GOT3 (cell line): ENCODE data around the gene LARP4.
"Not testable (repeated sequence)": the region's sequence is repeated elsewhere in the genome, so short reads cannot be mapped to it uniquely, and the experiment has no call there.

ENCODE experiments used
- DNase-seq: peaks from one replicate; lab custom pipeline; 2025; ENCODE audit warnings: mixed read lengths; lab: John Stamatoyannopoulos, UW

Gene LARP4

GRCh38 chr12:50400638-50401499 is at the start of gene LARP4:
Gene LARP4 (plus strand): TSS chr12:50400885. CDS start chr12:50401011, 126 bp downstream.
- DNase-seq = peak; percentile 82

GRCh38 chr12:50351120-50352043 is 49.3 kb upstream of the LARP4 start:
- no peak for DNase-seq

- DNase-seq = no peak
Measured at GRCh38 chr12:50353404-50353803, 47.3 kb upstream of the LARP4 start.

DNA sequence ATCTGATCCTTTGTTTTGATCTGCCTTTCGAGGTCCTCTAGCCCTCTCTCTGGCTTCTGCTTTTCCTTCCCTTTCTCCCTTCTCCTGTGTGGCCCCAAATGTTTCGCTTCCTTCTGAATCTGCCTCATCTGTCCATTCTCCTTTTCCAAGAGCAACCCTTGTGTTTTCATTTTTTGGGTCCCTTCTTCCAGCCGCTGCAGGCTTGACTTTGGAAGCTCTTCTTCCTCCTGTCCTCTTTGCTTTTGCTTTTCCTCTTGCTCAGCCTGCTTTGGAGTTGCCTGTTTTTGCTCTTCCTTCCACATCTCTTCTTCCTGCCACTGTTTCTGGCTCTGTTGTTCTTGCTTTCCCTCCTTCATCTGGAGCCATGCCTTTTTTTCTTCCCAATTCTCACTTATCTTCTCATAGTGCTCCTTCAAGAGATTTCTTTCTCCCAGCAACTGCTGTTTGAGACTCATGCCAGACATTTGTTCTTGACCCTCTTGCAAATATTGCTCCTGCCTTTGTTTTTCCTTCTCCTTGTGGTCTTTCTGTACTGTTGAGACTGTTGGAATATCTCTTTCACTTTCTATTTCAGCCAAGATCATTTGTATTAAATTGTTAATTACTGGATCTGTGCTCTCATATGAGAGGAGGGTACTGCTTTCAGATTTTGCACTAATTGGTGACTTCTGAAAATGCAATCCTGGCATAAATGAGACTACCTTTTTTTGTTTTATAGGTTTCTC is 46.7 kb upstream of the LARP4 start:
- no peak for DNase-seq

- DNase-seq = no peak
Measured at GRCh38 chr12:50354908-50355307, 45.8 kb upstream of the LARP4 start.

- DNase-seq = no peak
Measured at GRCh38 chr12:50355365-50355764, 45.3 kb upstream of the LARP4 start.

DNA sequence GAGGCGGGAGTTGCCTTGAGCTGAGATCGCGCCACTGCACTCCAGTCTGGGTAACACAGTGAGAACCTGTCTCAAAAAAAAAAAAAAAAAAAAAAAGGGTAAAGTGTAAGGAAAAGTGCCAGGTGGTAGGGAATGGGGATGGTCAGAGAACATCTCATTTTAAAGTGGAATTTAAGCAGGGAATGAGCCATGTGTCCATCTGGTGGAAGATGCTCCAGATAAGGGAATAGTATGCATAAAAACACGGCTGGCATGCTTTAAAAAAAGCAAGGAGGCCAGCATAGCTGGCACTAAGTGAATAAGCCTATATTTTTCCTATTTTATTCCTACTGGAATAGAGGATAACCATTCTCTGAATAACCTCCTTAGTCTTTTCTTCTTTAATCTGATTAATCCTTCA is 38.0 kb upstream of the LARP4 start:
- no peak for DNase-seq

DNA sequence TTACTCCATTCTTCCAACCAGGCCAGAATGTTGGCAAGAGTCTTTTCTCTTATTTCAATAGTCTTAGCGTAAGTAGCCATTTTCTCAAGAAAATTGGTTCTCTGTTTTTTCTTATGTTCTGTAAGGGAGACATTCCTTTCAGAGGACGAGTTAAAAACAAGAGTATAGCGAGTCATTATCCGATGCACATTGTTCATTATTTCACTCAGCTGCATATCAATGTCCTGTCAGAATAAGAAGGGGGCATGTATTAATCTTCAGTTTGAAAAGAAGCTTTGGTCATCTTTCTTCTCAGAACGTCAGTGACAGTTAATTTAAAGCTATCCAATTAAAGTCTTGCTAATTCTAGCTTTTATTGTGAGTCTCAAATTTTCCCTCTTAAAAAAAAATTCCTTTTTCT is 37.5 kb upstream of the LARP4 start:
- DNase-seq = no peak

GRCh38 chr12:50365709-50366406 is 34.8 kb upstream of the LARP4 start:
- DNase-seq = no peak

DNA sequence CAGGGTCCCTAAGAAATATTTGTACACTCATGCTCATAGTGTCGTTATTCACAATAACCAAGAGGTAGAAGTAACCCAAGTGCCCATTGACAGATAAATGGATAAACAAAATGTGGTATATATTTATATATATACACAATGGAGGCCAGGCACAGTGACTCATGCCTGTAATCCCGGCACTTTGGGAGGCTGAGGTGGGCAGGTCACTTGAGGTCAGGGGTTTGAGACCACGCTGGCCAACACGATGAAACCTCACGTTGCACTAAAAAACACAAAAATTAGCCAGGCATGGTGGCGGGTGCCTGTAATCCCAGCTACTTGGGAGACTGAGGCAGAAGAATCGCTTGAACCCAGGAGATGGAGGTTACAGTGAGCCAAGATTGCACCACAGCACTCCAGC is 30.0 kb upstream of the LARP4 start:
- DNase-seq = not testable (repeated sequence)

DNA sequence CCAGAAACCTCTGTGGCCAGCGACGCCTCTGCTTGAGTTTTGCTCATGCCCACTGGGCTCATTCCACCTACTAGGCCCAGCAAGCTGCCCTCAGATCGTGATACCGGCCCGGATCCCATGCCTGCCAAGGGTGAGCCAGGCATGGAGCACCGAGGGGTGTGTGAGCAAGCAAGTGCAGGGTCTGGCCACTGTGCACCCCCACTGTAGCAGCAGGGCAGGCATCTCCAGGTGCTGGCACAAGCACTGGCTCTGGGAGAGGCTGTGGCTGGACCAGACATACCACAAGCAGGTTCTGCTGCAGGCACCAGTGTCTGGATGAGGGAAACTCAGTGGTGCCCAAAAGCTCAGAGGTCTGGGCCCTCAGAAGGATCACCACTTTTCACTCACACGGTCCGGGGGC is 24.9 kb upstream of the LARP4 start:
- no peak for DNase-seq

DNA sequence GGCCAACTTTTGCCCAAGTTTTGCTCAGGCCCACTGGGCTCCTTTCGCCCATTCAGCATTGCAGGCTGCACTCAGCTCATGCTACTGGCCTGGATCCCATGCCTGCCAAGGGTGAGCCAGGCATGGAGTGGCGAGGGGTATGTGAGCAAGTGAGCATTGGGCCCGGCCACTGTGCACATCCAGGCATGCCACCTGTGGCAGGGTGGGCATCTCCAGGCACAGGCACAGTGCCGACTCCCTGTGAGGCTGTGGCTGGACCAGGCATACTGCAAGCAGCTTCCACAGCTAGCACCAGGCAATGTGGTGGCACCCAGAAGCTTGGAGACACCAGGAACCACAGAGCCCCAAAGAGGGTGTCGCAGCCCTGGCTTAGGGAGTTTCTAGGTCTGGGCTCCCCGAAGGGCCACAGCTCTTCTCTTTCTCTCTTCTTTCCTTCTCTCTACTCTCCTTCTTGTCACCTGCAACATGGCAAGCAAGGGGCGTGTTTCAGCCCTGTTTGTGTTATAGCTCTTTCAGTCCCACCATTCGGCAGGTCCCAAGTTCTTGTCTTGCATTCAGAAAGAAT is 19.8 kb upstream of the LARP4 start:
- DNase-seq = no peak

DNA sequence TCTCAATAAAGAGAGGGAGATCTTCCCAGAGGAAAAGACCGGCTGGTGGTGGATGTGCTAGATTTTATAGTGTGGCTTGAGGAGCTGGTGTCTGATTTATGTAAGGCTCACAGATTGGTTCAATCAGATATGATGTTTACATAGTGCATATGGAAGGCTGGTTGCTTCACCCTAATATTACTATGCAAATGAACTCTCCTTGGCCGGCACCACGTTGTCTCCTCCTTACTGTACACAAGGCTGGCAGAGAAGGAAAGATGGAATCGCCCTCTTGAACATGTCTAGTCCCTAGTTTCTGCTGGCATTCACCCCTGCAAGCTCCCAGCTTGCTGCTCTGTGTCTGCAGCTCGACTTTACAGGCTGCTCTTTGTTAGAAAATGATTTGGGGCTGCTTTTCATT is 13.2 kb upstream of the LARP4 start:
- DNase-seq = no peak

DNA sequence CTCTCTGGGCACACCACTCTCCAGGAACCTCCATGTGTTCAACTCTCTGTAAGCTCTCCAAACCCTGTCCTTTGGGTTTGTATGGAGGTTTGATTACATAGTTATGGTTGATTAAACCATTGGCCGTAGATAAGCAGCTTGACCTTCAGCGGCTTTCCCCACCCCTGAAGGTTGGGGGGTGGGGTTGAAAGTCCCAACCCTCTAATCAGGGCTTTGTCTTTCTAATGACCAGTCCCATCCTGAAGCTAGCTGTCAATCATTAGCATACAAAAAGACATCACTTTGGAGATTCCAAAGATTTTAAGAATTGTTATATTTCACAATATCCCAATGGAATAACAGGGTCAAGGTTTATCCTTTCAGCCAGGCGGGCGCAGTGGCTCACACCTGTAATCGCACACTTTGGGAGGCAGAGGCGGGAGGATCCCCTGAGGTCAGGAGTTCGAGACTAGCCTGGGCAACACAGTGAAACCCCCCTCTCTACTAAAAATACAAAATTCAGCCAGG is 12.7 kb upstream of the LARP4 start:
- DNase-seq = no peak

- not testable (repeated sequence) for DNase-seq
Measured at GRCh38 chr12:50388793-50389192, 11.9 kb upstream of the LARP4 start.

DNA sequence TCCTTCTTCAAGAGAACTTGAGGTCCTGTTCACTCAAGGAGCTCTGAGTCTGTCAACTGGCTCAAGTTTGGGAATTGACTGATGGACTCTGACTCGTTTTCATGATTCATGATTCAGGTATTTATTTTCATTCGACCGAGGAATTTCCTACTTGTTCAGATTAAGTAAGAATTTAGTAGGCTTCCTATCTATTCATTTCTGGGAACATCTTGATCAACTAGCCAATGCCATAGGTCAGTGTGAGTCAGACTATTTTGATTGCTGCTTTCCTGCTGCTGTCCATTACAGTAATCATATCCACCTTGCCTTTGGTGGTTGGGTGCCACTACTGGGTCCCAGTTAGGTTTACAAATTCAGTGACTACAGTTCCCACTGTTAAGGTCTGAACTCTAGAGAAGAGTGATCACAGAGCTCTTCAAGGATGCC is 10.4 kb upstream of the LARP4 start:
- no peak for DNase-seq

GRCh38 chr12:50394469-50395029 is 6.1 kb upstream of the LARP4 start:
- no peak for DNase-seq

GRCh38 chr12:50397117-50397650 is 3.5 kb upstream of the LARP4 start:
- DNase-seq = no peak

DNA sequence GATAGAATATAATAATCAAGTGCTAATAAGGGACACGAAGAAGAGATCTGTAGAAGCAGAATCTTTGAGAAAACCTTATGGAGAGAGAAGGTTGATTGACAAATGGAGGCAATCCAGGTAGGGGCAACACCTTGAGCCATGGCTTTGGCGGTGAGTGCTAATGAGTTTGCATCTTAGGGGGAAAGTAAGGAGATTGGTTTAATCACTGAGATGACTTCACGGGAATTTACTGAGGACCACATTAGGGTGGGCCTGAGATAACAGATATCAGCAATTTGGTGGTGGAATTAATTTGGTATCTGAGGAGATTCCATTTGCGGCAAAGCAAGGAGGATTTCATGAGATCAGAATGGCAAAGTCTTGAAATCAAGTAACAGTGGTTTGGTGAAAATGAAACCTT is 1.8 kb upstream of the LARP4 start:
- no peak for DNase-seq

DNA sequence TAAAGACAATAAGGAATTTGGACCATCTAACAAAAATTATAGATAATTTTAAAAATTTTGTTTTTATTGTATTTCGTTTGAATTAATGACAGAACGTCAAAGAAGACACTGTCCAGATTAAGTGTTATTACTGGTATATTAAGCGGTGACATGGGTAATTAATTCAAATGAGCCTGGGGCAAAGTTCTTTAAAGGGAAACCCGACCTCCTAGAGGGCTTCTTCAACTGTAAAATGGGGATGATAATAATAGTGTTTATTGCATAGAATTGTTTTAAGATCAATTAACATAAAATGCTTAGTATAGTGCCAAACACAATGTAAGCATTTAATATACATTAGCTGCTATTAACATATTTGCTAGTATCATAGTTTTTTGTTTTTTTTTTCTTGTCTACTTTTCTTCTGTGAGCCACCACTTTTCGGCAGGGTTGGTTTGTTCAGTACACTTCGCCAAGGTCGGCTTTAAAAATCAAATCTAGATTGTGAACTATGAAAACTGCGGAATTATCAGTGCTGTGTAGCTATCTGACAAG is 514 bp upstream of the LARP4 start:
- no peak for DNase-seq
